Neural cell (in vitro differentiated cells): ENCODE measurements around the gene PSMG1. TPM values are rescaled to one million over a fixed set of nuclear protein-coding genes. Genes with fewer than 3 reads are reported as not detected.

Experiments used
- H2AFZ ChIP-seq: fragments of 200-600, 300-800 bp; sonication (generic), shearing (Covaris generic); 2 replicates; pipeline ENCODE4 v1.6.0; 2014; ENCODE audit warnings: low read depth, mild to moderate bottlenecking, antibody characterized with exemption, low read length, moderate library complexity
- H3F3A ChIP-seq: fragments of 200-600 bp; shearing (Covaris generic); 2 replicates; pipeline ENCODE4 v1.6.1; 2016; ENCODE audit warnings: mild to moderate bottlenecking, moderate library complexity, mixed read lengths, antibody characterized with exemption, low read length; ENCODE audit not compliant: insufficient read depth, poor library complexity, severe bottlenecking
- H3K27ac ChIP-seq: fragments of 200-600, 300-800 bp; sonication (generic), shearing (Covaris generic); 2 replicates; pipeline ENCODE4 v1.5.1; 2014; ENCODE audit warnings: mild to moderate bottlenecking, low read length, moderate library complexity
- H3K27me3 ChIP-seq: fragments of 300-800, 200-600 bp; sonication (generic), shearing (Covaris generic); 2 replicates; pipeline ENCODE4 v1.6.0; 2014; ENCODE audit warnings: mild to moderate bottlenecking, low read depth, low read length, moderate library complexity; ENCODE audit not compliant: insufficient read depth
- H3K36me3 ChIP-seq: fragments of 300-800, 200-600 bp; sonication (generic), shearing (Covaris generic); 2 replicates; pipeline ENCODE4 v1.5.1; 2014; ENCODE audit warnings: mild to moderate bottlenecking, antibody characterized with exemption, low read length, moderate library complexity; ENCODE audit not compliant: insufficient read depth
- H3K4me2 ChIP-seq: fragments of 300-800, 200-600 bp; sonication (generic), shearing (Covaris generic); 2 replicates; pipeline ENCODE4 v1.6.0; 2014; ENCODE audit warnings: mild to moderate bottlenecking, low read length
- H3K4me3 ChIP-seq: fragments of 300-800, 200-600 bp; sonication (generic), shearing (Covaris generic); 2 replicates; pipeline ENCODE4 v1.5.1; 2014; ENCODE audit warnings: mild to moderate bottlenecking, low read length, moderate library complexity
- H3K79me2 ChIP-seq: fragments of 200-600 bp; shearing (Covaris generic); replicated peaks from 2 replicates; pipeline ENCODE4 v1.6.0; 2014; ENCODE audit warnings: mild to moderate bottlenecking, low read length, moderate library complexity; ENCODE audit not compliant: insufficient read depth
- H3K9ac ChIP-seq: fragments of 300-800, 200-600 bp; sonication (generic), shearing (Covaris generic); 2 replicates; pipeline ENCODE4 v1.6.1; 2016; ENCODE audit warnings: mild to moderate bottlenecking, low read length, mixed read lengths
- H3K9me2 ChIP-seq: fragments of 200-600 bp; shearing (Covaris generic); 2 replicates; pipeline ENCODE4 v1.6.1; 2016; ENCODE audit warnings: mild to moderate bottlenecking, low read length, mixed read lengths; ENCODE audit not compliant: insufficient read depth
- H3K9me3 ChIP-seq: fragments of 200-600, 300-800 bp; sonication (generic), shearing (Covaris generic); 2 replicates; pipeline ENCODE4 v1.6.1; 2016; ENCODE audit warnings: mild to moderate bottlenecking, mixed run types, low read length, moderate library complexity, mixed read lengths
- H4K20me1 ChIP-seq: fragments of 200-600 bp; shearing (Covaris generic); 2 replicates; pipeline ENCODE4 v1.6.1; 2016; ENCODE audit warnings: mild to moderate bottlenecking, mixed run types; ENCODE audit not compliant: insufficient read depth
- CTCF ChIP-seq: fragments of 450-650 bp; IDR thresholded peaks from 2 replicates; pipeline ENCODE4 v1.5.1; 2014; ENCODE audit warnings: antibody characterized with exemption, mild to moderate bottlenecking, moderate library complexity; ENCODE audit not compliant: poor library complexity, severe bottlenecking
- EP300 ChIP-seq: fragments of 450-650 bp; conservative IDR thresholded peaks from 2 replicates; pipeline ENCODE4 v1.6.1; 2014; ENCODE audit warnings: antibody characterized with exemption, mild to moderate bottlenecking, moderate library complexity; ENCODE audit not compliant: poor library complexity, severe bottlenecking
- EZH2 ChIP-seq: fragments of 200-600, 300-800 bp; shearing (Covaris generic), sonication (generic); IDR thresholded peaks from 2 replicates; pipeline ENCODE4 v1.6.1; 2014; ENCODE audit warnings: antibody characterized with exemption, low read length, borderline replicate concordance, mild to moderate bottlenecking; ENCODE audit not compliant: insufficient read depth, poor library complexity, severe bottlenecking
- MXI1 ChIP-seq: fragments of 450-650 bp; conservative IDR thresholded peaks from 2 replicates; pipeline ENCODE4 v1.6.1; 2014; ENCODE audit warnings: antibody characterized with exemption, mild to moderate bottlenecking; ENCODE audit not compliant: poor library complexity, severe bottlenecking
- POLR2AphosphoS5 ChIP-seq: IDR thresholded peaks from 2 replicates; pipeline ENCODE4 v1.6.1; 2012
- RAD21 ChIP-seq: fragments of 450-650 bp; conservative IDR thresholded peaks from 2 replicates; pipeline ENCODE4 v1.6.1; 2014; ENCODE audit warnings: antibody characterized with exemption, mild to moderate bottlenecking, moderate library complexity
- REST ChIP-seq: IDR thresholded peaks from 2 replicates; pipeline ENCODE4 v1.6.1; 2012; ENCODE audit warnings: borderline replicate concordance
- SMC3 ChIP-seq: fragments of 450-650 bp; conservative IDR thresholded peaks from 2 replicates; pipeline ENCODE4 v1.6.1; 2014; ENCODE audit warnings: antibody characterized with exemption, mild to moderate bottlenecking, moderate library complexity; ENCODE audit not compliant: poor library complexity
- TAF1 ChIP-seq: IDR thresholded peaks from 2 replicates; pipeline ENCODE4 v1.6.1; 2012; ENCODE audit warnings: low read depth
- polyA plus RNA-seq: library from polyadenylated mRNA; depleted of rRNA; stranded (reverse); fragments of >200 nt; gene quantifications from 2 replicates; pipeline ENCODE4 v1.2.3, GENCODE V29; 2014

PSMG1 gene
- polyA plus RNA-seq, 1 donor from 2014 or later, result 45.2 TPM

- Histone ChIP-seq H3K27ac (no peak overlapping the region), H4K20me1 (no peaks in the 10 kb centered on the region), H3K36me3 (no peaks in the 10 kb centered on the region), H3K9me3 (no peaks in the 10 kb centered on the region), H3F3A (no peaks in the 10 kb centered on the region), H2AFZ (no peak overlapping the region), H3K9ac (no peak overlapping the region), H3K79me2 (no peaks in the 10 kb centered on the region), H3K4me3 (no peak overlapping the region), H3K27me3 (no peaks in the 10 kb centered on the region), H3K4me2 (no peak overlapping the region), H3K9me2 (no peaks in the 10 kb centered on the region)
- TF ChIP-seq EZH2, result no peak
- TF ChIP-seq RAD21, result no peak
- no peak for TF ChIP-seq TAF1
- no peak for TF ChIP-seq EP300
- no peak for TF ChIP-seq MXI1
- no peak for TF ChIP-seq SMC3
- no peak for TF ChIP-seq POLR2AphosphoS5
- TF ChIP-seq CTCF, result no peak
- TF ChIP-seq REST, result no peak
Observed at GRCh38 chr21:39134288-39134810, 48.9 kb downstream of the PSMG1 start.

- Histone ChIP-seq H3K27ac (no peak overlapping the region), H3K36me3 (no peaks in the 10 kb centered on the region), H3K9ac (no peak overlapping the region), H3K4me3 (no peak overlapping the region), H3F3A (no peaks in the 10 kb centered on the region), H3K79me2 (no peaks in the 10 kb centered on the region), H4K20me1 (no peaks in the 10 kb centered on the region), H3K27me3 (no peaks in the 10 kb centered on the region), H2AFZ (no peak overlapping the region), H3K4me2 (no peak overlapping the region), H3K9me3 (no peaks in the 10 kb centered on the region), H3K9me2 (no peaks in the 10 kb centered on the region)
- TF ChIP-seq POLR2AphosphoS5 (no peak), REST (no peak), TAF1 (no peak), CTCF (no peak), EP300 (no peak), RAD21 (no peak), SMC3 (no peak), MXI1 (no peak), EZH2 (no peak)
Observed at GRCh38 chr21:39132248-39132647, 51.0 kb downstream of the PSMG1 start.
